Measurements from ENCODE around the gene MOB1A. TPM values are rescaled to one million over a fixed set of nuclear protein-coding genes. Genes with fewer than 3 reads are reported as not detected.

The MOB1A gene
- total RNA-seq, 1 donor: 155 TPM

DNA sequence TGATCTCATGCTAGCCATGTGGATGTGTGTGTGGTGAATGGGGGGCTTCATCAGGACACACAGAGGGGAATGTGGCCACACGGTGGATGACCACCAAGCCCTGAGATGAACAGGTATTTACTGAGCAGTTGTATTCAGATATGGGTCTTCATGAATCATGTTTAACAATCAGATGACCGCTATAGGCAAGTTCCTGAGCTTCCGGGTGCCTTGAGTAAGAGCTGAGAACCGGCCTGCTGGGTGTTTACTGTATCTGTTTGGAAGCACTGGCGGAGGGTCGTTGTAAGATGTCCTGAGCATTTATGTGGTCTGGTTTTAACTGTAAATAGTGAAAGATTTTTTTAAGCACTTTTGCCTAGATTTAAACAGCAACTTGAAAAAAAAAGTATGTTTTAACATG lies 74.9 kb downstream of the MOB1A start:
- no peak overlapping the region for H3K4me3 ChIP-seq (ENCODE audit: low read depth, low read length)
- DNase-seq (ENCODE audit: low read depth): no peak

More for the DNA sequence above, 74.9 kb downstream of the MOB1A start:
- TF ChIP-seq, protein P1, sequence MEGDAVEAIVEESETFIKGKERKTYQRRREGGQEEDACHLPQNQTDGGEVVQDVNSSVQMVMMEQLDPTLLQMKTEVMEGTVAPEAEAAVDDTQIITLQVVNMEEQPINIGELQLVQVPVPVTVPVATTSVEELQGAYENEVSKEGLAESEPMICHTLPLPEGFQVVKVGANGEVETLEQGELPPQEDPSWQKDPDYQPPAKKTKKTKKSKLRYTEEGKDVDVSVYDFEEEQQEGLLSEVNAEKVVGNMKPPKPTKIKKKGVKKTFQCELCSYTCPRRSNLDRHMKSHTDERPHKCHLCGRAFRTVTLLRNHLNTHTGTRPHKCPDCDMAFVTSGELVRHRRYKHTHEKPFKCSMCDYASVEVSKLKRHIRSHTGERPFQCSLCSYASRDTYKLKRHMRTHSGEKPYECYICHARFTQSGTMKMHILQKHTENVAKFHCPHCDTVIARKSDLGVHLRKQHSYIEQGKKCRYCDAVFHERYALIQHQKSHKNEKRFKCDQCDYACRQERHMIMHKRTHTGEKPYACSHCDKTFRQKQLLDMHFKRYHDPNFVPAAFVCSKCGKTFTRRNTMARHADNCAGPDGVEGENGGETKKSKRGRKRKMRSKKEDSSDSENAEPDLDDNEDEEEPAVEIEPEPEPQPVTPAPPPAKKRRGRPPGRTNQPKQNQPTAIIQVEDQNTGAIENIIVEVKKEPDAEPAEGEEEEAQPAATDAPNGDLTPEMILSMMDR (IDR thresholded peaks at IDR 0.05; ENCODE audit: insufficient read depth, low read depth, low read length): no peak

Other genes starting within 250 kb of the MOB1A start
- gene TET3, start 194.0 kb downstream of the MOB1A start, total RNA-seq: 5.6 and 7.7 TPM in 2 replicates
- 41.2 and 50.1 TPM in 2 replicates for gene BOLA3, start 31.0 kb downstream of the MOB1A start, total RNA-seq
- 174 and 177 TPM in 2 replicates for gene MTHFD2, start 19.7 kb upstream of the MOB1A start, total RNA-seq
- gene SLC4A5, start 164.5 kb upstream of the MOB1A start, total RNA-seq: under 0.01 and 0.32 TPM in 2 replicates
- 136 and 153 TPM in 2 replicates for gene DCTN1, start 201.4 kb upstream of the MOB1A start, total RNA-seq
- 0.86 and 1.3 TPM in 2 replicates for gene C2orf81, start 242.7 kb upstream of the MOB1A start, total RNA-seq
- 28.9 and 43.8 TPM in 2 replicates for gene WDR54, start 242.9 kb upstream of the MOB1A start, total RNA-seq

Measured in fibroblast of villous mesenchyme (primary cell).